ENCODE measurements around the gene PTPRG. TPM values are rescaled to one million over a fixed set of nuclear protein-coding genes. Genes with fewer than 3 reads are reported as not detected.

The PTPRG gene
- total RNA-seq, 1 donor from 2014 or later: 3.7 TPM

DNA sequence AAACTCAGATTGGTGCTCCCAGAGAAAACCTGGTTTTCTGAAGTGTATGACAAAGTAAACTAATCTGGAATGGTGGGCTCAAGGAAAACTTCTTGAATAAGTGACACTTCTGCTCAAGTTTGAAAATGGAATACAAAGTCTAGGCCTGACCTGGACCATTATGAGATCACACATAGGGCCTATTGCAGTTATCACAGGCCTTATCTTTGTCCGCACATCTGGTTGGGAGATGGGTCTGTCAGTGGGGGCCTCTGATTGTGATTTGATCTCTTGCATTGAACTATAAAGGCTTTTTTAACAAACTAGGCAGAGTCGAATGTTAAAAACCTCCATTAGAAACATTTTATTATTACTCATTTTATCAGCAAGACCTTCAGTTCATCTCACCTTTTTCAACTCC, 405.6 kb downstream of the PTPRG start:
- H3K4me3 Mint-ChIP-seq: no peak overlapping the region
- no peaks in the 10 kb centered on the region for H3K9me3 Mint-ChIP-seq
- H3K36me3 Mint-ChIP-seq (ENCODE audit: low read depth): no peaks in the 10 kb centered on the region
- H3K4me1 Mint-ChIP-seq (ENCODE audit: low read depth): no peaks in the 10 kb centered on the region
- DNase-seq (ENCODE audit: low spot score): no peak
- intact Hi-C loops (cut with micrococcal nuclease): no loop called here
- peaks cover 3% of the 10 kb centered on the region for H3K27me3 Mint-ChIP-seq (ENCODE audit: insufficient read depth)
- H3K27ac Mint-ChIP-seq: no peak overlapping the region

DNA sequence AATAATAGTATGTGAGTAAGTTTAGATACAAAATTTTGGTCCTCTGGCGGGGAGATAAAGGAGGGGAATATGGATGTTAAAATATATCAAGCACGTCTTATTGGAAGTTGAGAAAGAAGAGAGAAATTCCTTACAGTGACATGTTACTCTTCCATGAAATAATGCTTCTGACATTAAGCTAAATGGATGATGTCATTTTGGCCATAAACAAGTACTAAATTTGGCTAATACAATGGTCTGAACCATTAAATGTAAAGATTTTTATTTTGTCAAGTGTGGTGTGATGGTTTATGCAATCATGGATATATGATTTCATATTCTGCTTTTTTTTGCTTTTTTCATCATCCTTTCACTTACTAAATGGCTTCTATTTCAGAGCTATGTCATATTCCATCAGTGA, 406.6 kb downstream of the PTPRG start:
- DNase-seq (ENCODE audit: low spot score): no peak
- Mint-ChIP-seq H3K36me3 (ENCODE audit: low read depth) (no peaks in the 10 kb centered on the region), H3K27ac (no peak overlapping the region), H3K9me3 (no peaks in the 10 kb centered on the region), H3K4me3 (no peak overlapping the region), H3K27me3 (ENCODE audit: insufficient read depth) (peaks cover 3% of the 10 kb centered on the region), H3K4me1 (ENCODE audit: low read depth) (no peaks in the 10 kb centered on the region)
- intact Hi-C loops (cut with micrococcal nuclease): no loop called here

DNA sequence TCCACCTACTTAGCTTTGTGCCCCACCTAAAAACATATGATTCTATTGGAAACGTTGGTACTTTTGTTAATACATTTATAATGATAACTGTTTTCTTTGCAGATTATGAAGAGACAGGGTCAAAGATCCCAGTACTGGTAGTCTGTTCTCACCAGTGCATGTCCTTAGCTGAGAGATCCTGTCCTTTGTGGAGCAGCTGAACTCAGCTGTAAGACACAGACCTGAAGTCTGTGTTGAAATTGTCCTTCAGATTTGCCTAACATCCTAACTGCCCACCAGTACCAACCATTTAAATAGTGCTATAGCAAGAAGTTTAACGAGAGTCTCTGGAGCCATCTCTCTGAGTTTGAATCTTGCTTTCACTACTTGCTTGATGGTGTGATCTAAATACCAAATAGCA, 413.3 kb downstream of the PTPRG start:
- H3K27ac Mint-ChIP-seq: no peak overlapping the region
- no peak overlapping the region for H3K4me3 Mint-ChIP-seq
- no peaks in the 10 kb centered on the region for H3K27me3 Mint-ChIP-seq (ENCODE audit: insufficient read depth)
- no peaks in the 10 kb centered on the region for H3K4me1 Mint-ChIP-seq (ENCODE audit: low read depth)
- no peaks in the 10 kb centered on the region for H3K36me3 Mint-ChIP-seq (ENCODE audit: low read depth)
- no peaks in the 10 kb centered on the region for H3K9me3 Mint-ChIP-seq
- intact Hi-C loops (cut with micrococcal nuclease): no loop called here
- no peak for DNase-seq (ENCODE audit: low spot score)

DNA sequence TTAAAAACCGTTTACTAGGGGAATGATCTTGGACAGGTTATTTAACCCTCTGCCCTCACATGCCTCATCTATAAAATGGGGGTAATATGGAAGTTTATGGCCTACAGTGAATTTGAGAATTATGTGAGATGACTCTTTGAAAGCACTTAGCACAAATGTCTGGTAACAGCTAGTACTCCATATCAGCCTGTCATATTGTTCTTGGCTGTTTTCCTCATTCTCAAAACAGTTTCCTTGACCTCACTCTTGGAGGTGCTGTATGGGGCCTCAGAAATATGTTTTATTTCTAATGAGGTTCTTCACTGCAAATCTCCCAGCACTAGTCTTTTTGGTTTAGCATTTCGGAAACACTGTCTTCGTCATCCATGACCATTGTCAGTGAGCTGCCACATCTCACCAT, 413.8 kb downstream of the PTPRG start:
- no peaks in the 10 kb centered on the region for H3K4me1 Mint-ChIP-seq (ENCODE audit: low read depth)

DNA sequence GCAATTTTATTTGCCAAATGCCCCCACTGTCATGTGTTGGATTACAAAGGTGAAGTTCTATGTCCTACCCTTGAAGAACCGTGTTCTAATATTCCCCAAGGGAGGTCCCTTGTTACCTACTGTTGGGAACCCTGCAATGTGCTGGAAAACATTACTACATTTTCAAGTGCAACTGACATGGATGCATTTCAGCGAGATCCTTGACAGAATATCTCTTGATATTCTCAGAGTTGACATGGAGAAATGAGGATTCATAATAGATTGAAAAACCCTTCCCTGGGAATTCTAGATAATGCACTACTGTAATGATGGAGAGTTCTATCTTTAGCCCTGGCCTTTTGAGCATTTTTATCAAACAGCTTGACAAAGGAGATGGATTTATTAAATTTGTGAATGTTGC, 414.6 kb downstream of the PTPRG start:
- no peak for DNase-seq (ENCODE audit: low spot score)
- Mint-ChIP-seq H3K36me3 (ENCODE audit: low read depth) (no peaks in the 10 kb centered on the region), H3K27me3 (ENCODE audit: insufficient read depth) (no peaks in the 10 kb centered on the region), H3K4me3 (no peak overlapping the region), H3K4me1 (ENCODE audit: low read depth) (no peaks in the 10 kb centered on the region), H3K9me3 (no peaks in the 10 kb centered on the region), H3K27ac (no peak overlapping the region)
- intact Hi-C loops (cut with micrococcal nuclease): no loop called here

More for the DNA sequence above, 413.8 kb downstream of the PTPRG start:
- Mint-ChIP-seq H3K9me3 (no peaks in the 10 kb centered on the region), H3K4me3 (no peak overlapping the region), H3K36me3 (ENCODE audit: low read depth) (no peaks in the 10 kb centered on the region), H3K27me3 (ENCODE audit: insufficient read depth) (no peaks in the 10 kb centered on the region), H3K27ac (no peak overlapping the region)
- intact Hi-C loops (cut with micrococcal nuclease): no loop called here
- DNase-seq (ENCODE audit: low spot score): no peak

DNA sequence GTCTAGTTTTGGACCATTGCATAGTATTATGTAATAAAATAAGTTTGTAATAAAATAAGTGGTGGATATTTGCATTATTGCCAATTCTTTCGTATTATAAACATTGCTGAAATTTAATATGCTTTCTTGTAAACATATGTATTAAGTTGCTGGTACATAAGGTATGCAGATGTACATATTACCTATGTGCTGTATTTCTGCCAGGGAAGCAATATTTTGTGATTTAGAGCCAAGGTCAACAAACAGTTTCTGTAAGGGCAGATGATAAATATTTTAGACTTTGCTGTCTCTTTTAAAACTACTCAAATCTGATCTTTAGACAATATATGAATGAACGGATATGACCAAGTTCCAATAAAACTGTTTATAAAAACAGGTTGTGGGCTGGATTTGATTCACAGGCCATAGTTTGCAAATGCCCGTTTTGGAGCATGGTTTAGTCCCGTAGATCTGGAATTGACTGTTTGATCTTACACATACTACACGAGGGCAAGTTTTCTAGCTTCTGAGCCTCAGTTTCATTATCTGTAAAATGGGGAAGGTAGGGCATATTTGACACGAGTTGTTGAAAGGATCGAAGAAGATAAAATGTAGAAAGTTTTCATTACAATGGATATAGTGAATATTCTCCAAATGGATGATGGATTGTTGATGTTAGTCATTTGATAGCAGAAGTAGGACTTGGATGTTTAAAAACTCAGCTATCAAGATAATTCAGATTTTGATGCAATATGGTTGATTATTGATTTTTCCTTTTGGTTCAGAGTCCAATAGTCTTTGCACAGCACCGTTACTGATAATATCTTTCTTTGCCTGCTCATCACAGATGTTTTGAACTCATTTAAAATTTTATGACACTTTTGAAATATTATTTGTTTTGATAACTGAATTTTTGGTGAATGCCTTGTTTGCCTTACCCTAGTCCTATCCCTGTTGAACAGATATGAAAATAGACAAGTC, 417.4 kb downstream of the PTPRG start:
- no peaks in the 10 kb centered on the region for H3K9me3 Mint-ChIP-seq
- H3K27me3 Mint-ChIP-seq (ENCODE audit: insufficient read depth): no peaks in the 10 kb centered on the region
- H3K4me1 Mint-ChIP-seq (ENCODE audit: low read depth): no peaks in the 10 kb centered on the region
- no peak for DNase-seq (ENCODE audit: low spot score)
- no peak overlapping the region for H3K4me3 Mint-ChIP-seq
- H3K27ac Mint-ChIP-seq: no peak overlapping the region
- intact Hi-C loops (cut with micrococcal nuclease): no loop called here
- H3K36me3 Mint-ChIP-seq (ENCODE audit: low read depth): no peaks in the 10 kb centered on the region

DNA sequence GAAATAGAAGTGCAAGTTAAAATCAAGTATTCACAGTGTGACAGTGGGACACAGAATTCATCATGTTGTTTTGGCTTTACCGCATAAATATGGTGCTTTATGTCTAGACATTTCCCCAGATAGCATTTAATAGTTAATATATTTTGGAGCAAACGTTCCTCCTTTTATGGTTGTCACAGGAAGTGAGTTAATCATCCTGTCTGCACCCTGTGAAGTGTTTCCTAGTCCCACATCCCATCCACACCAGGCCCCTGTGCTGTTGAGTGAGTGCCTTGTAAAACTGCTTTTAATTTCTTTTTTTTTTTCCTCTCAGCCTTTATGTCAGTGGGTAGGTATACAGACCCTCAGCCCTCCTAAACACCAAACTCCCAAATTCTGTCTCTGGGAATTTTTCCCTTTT, 418.3 kb downstream of the PTPRG start:
- intact Hi-C loops (cut with micrococcal nuclease): no loop called here
- H3K4me1 Mint-ChIP-seq (ENCODE audit: low read depth): no peaks in the 10 kb centered on the region
- no peaks in the 10 kb centered on the region for H3K27me3 Mint-ChIP-seq (ENCODE audit: insufficient read depth)
- H3K4me3 Mint-ChIP-seq: no peak overlapping the region
- H3K36me3 Mint-ChIP-seq (ENCODE audit: low read depth): no peaks in the 10 kb centered on the region
- no peak overlapping the region for H3K27ac Mint-ChIP-seq
- no peak for DNase-seq (ENCODE audit: low spot score)
- H3K9me3 Mint-ChIP-seq: no peaks in the 10 kb centered on the region

DNA sequence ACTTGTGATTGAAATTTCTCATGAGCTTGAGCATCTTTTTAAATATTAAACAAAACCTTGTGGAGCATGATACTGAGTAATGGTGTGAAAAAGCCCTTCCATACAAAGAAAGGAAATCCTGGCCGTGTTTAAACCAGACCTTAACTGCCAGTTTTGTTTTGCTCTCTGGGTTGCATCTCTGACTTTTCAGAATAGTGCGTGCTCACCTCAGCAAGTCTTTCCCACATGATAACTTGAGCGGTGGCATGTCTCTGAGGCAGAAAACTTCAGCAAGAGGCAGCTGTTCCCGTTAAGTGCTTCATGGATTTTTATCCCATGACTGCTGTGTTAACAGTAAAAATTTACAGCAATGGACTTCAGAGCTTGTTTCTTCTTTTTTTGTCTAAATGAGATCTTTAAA, 418.7 kb downstream of the PTPRG start:
- no peak overlapping the region for H3K27ac Mint-ChIP-seq
- H3K4me1 Mint-ChIP-seq (ENCODE audit: low read depth): no peaks in the 10 kb centered on the region
- no peaks in the 10 kb centered on the region for H3K36me3 Mint-ChIP-seq (ENCODE audit: low read depth)
- no peaks in the 10 kb centered on the region for H3K27me3 Mint-ChIP-seq (ENCODE audit: insufficient read depth)
- intact Hi-C loops (cut with micrococcal nuclease): no loop called here
- H3K4me3 Mint-ChIP-seq: no peak overlapping the region
- H3K9me3 Mint-ChIP-seq: no peaks in the 10 kb centered on the region
- no peak for DNase-seq (ENCODE audit: low spot score)

DNA sequence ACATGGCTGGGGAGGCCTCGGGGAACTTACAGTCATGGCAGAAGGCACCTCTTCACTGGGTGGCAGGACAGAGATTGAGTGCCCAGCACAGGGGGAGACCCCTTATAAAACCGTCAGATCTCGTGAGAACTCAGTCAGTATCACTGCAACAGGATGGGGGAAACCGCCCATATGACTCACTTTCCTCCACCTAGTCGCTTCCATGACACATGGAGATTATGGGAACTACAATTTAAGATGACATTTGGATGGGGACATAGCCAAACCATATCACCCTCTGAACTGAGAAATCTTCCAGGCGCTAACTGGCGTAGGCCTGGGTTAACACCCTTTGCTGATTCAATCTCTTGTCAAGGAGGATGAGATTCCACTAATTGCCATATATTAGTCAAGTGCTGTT, 419.7 kb downstream of the PTPRG start:
- Mint-ChIP-seq H3K36me3 (ENCODE audit: low read depth) (no peaks in the 10 kb centered on the region), H3K4me1 (ENCODE audit: low read depth) (no peaks in the 10 kb centered on the region), H3K4me3 (no peak overlapping the region), H3K27ac (no peak overlapping the region), H3K27me3 (ENCODE audit: insufficient read depth) (no peaks in the 10 kb centered on the region), H3K9me3 (no peaks in the 10 kb centered on the region)
- intact Hi-C loops (cut with micrococcal nuclease): no loop called here
- no peak for DNase-seq (ENCODE audit: low spot score)

DNA sequence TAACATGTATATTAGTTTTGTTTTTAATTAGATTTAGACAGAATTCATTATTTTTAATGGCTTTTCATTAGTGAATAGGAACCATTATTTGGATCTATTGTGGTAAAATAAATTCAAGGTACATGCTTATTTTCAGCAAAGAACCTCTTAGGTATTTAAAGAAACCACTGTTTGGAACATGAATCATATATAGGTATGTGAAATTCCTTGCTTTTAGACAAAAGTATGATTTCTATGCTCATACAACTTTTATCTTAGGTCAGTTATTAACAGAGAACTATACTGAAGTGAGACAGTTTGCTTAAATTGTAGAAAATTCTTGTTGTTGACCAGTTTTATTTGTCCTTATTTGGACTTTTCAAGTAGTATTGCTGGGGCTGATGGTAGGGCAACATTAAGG, 422.1 kb downstream of the PTPRG start:
- Mint-ChIP-seq H3K4me1 (ENCODE audit: low read depth) (no peaks in the 10 kb centered on the region), H3K4me3 (no peak overlapping the region)
- intact Hi-C loops (cut with micrococcal nuclease): no loop called here

DNA sequence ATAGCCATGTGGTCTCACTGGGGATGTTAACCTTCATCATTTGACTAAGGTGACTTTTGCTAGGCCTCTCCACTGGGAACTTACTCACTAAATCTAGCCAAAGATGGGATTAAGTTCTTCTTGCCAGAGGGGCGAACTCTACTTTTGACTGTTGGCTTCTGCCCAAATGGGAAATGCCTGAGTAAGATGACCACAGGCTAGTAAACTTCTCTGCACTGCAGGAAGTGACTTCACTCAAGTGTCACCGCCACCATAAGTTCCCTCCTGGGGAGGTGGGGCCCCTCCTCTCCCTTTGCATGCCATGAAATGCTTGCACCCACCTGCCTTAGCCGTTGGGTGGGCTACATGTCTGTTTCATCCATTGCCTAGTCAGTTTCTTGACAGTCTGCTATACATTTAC, 423.6 kb downstream of the PTPRG start:
- Mint-ChIP-seq H3K4me1 (ENCODE audit: low read depth) (no peaks in the 10 kb centered on the region), H3K9me3 (no peaks in the 10 kb centered on the region), H3K36me3 (ENCODE audit: low read depth) (no peaks in the 10 kb centered on the region), H3K27ac (no peak overlapping the region), H3K27me3 (ENCODE audit: insufficient read depth) (no peaks in the 10 kb centered on the region), H3K4me3 (no peak overlapping the region)
- DNase-seq (ENCODE audit: low spot score): no peak
- intact Hi-C loops (cut with micrococcal nuclease): no loop called here

More for the DNA sequence above, 422.1 kb downstream of the PTPRG start:
- no peaks in the 10 kb centered on the region for H3K27me3 Mint-ChIP-seq (ENCODE audit: insufficient read depth)
- H3K9me3 Mint-ChIP-seq: no peaks in the 10 kb centered on the region
- H3K27ac Mint-ChIP-seq: no peak overlapping the region
- no peak for DNase-seq (ENCODE audit: low spot score)
- no peaks in the 10 kb centered on the region for H3K36me3 Mint-ChIP-seq (ENCODE audit: low read depth)

DNA sequence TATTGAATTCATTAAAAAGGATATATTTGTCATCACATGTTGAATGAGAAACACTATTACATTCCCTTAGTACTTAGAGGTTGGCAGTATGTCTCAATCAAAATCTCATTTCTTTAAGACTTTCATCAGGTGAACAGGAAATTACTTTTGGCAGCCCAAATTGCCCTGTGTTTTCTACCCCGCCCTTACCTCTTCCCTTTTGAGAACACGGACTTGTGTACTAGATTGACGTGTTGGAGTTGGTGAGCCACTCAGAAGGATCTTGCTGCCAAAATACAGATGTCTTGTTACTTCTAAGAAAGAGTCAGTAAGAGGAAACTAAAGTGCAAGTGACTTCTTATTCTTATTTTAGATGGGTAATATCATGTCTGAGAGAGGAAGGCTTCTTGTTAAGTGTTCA, 425.1 kb downstream of the PTPRG start:
- Mint-ChIP-seq H3K4me3 (no peak overlapping the region), H3K36me3 (ENCODE audit: low read depth) (no peaks in the 10 kb centered on the region), H3K4me1 (ENCODE audit: low read depth) (no peaks in the 10 kb centered on the region), H3K27me3 (ENCODE audit: insufficient read depth) (no peaks in the 10 kb centered on the region), H3K27ac (no peak overlapping the region), H3K9me3 (no peaks in the 10 kb centered on the region)
- DNase-seq (ENCODE audit: low spot score): no peak
- intact Hi-C loops (cut with micrococcal nuclease): no loop called here

DNA sequence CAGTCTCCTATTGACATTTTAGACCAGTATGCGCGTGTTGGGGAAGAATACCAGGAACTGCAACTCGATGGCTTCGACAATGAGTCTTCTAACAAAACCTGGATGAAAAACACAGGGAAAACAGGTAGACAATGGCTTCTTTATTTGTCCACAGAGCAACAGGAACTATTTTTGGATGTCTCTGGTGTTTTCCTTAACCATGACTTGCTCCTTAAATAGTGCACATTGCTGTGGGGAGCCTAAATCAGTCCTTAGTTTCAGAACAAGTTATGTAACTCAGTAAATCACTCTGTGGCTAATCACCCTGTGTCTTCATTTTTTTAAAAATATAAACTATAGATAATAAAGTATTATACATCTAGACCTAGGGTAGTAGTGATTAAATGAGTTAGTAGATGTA, 428.3 kb downstream of the PTPRG start:
- Mint-ChIP-seq H3K36me3 (ENCODE audit: low read depth) (no peaks in the 10 kb centered on the region), H3K4me1 (ENCODE audit: low read depth) (no peaks in the 10 kb centered on the region), H3K27me3 (ENCODE audit: insufficient read depth) (no peaks in the 10 kb centered on the region), H3K27ac (no peak overlapping the region), H3K9me3 (no peaks in the 10 kb centered on the region), H3K4me3 (no peak overlapping the region)
- no peak for DNase-seq (ENCODE audit: low spot score)
- intact Hi-C loops (cut with micrococcal nuclease): no loop called here

Data from activated T-helper 1 cell treated with anti-CD3 and anti-CD28 coated beads, Interleukin-12 subunit alpha, Interleukin-12 subunit beta, Interleukin-2, Interleukin-4 antibody, amounts not matched to agents 30 ng/mL and 10 ng/mL and 1 ng/mL, durations not matched to agents 14 hours and 24 hours and 36 hours (primary cell).